ENCODE measurements around the gene DOCK11. TPM values are rescaled to one million over a fixed set of nuclear protein-coding genes. Genes with fewer than 3 reads are reported as not detected.

The DOCK11 gene
- total RNA-seq, 1 donor from 2014 or later: 5.8 TPM

DNA sequence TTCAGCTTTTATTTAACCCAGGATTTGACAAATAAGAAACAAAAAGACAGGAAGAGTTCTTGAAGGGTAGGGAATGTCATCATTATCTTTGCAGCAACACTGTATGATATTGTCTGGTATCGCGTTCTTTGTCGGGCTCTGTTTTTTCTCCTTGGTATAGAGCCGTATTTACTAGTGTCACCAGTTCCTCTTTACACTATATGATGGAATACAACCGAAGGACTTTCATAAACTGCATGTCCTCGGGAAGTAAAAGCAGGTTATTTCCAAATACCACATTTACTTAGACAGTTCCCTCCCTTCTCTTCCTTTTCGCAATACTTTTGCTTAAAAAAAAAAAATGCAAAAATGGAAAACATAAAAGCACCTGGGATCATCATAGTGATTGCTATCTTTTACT lies 135.2 kb downstream of the DOCK11 start:
- TF ChIP-seq, protein P1, sequence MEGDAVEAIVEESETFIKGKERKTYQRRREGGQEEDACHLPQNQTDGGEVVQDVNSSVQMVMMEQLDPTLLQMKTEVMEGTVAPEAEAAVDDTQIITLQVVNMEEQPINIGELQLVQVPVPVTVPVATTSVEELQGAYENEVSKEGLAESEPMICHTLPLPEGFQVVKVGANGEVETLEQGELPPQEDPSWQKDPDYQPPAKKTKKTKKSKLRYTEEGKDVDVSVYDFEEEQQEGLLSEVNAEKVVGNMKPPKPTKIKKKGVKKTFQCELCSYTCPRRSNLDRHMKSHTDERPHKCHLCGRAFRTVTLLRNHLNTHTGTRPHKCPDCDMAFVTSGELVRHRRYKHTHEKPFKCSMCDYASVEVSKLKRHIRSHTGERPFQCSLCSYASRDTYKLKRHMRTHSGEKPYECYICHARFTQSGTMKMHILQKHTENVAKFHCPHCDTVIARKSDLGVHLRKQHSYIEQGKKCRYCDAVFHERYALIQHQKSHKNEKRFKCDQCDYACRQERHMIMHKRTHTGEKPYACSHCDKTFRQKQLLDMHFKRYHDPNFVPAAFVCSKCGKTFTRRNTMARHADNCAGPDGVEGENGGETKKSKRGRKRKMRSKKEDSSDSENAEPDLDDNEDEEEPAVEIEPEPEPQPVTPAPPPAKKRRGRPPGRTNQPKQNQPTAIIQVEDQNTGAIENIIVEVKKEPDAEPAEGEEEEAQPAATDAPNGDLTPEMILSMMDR (IDR thresholded peaks at IDR 0.05; ENCODE audit: unreplicated experiment): no peak
- DNase-seq (ENCODE audit: low spot score, unreplicated experiment): no peak

DNA sequence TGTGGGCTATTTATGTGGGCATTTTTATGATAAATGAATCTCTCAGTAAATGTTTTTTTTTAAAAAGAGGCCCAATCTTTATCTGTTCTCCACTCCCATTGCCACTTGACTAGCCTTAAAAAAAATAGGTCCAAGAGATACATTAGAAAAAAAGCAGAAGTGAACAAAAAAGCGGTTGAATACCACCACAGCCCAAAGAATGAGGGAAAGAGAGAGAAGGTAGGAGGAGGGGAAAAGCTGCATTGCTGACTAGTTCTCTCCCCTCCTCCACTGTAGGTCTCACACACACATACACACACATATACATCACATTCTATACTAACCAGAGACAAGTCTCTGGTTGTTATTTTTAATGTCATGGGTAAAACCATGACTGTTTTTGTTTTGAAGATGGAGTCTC lies 136.0 kb downstream of the DOCK11 start:
- no peaks in the 10 kb centered on the region for H3K4me1 Mint-ChIP-seq (ENCODE audit: low read depth)
- H3K36me3 Mint-ChIP-seq (ENCODE audit: insufficient read depth): peaks cover 10% of the 10 kb centered on the region

More for the DNA sequence above, 135.2 kb downstream of the DOCK11 start:
- no peak overlapping the region for H3K4me3 Mint-ChIP-seq (ENCODE audit: low read depth)
- no peaks in the 10 kb centered on the region for H3K4me1 Mint-ChIP-seq (ENCODE audit: low read depth)
- H3K27ac Mint-ChIP-seq: no peak overlapping the region
- peaks cover 10% of the 10 kb centered on the region for H3K36me3 Mint-ChIP-seq (ENCODE audit: insufficient read depth)
- H3K9me3 Mint-ChIP-seq (ENCODE audit: low read depth): peaks cover 11% of the 10 kb centered on the region
- no peaks in the 10 kb centered on the region for H3K27me3 Mint-ChIP-seq

DNA sequence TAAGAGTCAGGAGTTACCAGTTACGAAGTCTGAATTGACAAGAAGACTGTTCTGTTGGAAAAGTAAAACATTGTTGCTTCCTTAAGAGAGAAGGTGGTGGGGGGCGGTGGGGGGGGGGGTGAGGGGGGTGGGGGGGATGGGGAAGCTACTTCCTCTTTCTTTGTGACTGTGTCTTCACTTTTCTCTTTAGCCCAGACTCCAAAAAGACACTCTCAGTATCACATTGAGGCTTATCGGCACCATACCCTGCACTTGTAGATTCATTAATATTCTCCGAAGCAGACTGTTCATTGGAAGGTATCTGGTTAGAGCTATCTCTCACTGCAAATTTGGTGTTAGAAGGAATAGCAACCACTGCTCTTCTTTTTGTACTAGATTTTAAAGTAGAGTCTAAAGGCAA lies 137.2 kb downstream of the DOCK11 start:
- H3K9me3 Mint-ChIP-seq (ENCODE audit: low read depth): peaks cover 9% of the 10 kb centered on the region
- TF ChIP-seq, protein P1 (IDR thresholded peaks at IDR 0.05; ENCODE audit: unreplicated experiment): no peak
- DNase-seq (ENCODE audit: low spot score, unreplicated experiment): no peak
- H3K36me3 Mint-ChIP-seq (ENCODE audit: insufficient read depth): peaks cover 10% of the 10 kb centered on the region
- H3K4me3 Mint-ChIP-seq (ENCODE audit: low read depth): no peak overlapping the region
- H3K4me1 Mint-ChIP-seq (ENCODE audit: low read depth): no peaks in the 10 kb centered on the region
- H3K27ac Mint-ChIP-seq: no peak overlapping the region
- no peaks in the 10 kb centered on the region for H3K27me3 Mint-ChIP-seq

More for the DNA sequence above, 136.0 kb downstream of the DOCK11 start:
- TF ChIP-seq, protein P1 (IDR thresholded peaks at IDR 0.05; ENCODE audit: unreplicated experiment): no peak
- H3K27me3 Mint-ChIP-seq: no peaks in the 10 kb centered on the region
- peaks cover 11% of the 10 kb centered on the region for H3K9me3 Mint-ChIP-seq (ENCODE audit: low read depth)
- DNase-seq (ENCODE audit: low spot score, unreplicated experiment): no peak
- no peak overlapping the region for H3K27ac Mint-ChIP-seq
- H3K4me3 Mint-ChIP-seq (ENCODE audit: low read depth): no peak overlapping the region

DNA sequence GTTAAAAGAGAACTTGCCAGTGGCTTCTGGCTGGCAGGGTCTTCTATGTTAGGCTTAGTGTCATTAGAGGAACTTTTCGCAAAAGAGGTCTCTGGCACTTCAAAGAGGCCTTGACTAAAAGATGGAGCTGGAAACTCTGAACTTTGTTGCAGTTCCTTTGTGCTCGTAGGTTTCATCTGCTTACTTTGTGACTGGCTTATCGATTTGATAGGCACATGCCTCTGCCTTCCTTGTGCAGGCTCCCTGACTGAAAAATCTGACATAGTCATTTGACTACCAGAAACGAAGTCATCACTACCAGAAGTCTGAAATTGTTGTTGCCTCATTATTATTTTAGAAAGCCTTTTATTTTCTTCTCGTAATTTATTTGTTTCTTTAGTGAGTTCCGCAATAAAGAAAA lies 137.9 kb downstream of the DOCK11 start:
- DNase-seq (ENCODE audit: low spot score, unreplicated experiment): no peak
- Mint-ChIP-seq H3K4me1 (ENCODE audit: low read depth) (no peaks in the 10 kb centered on the region), H3K27me3 (no peaks in the 10 kb centered on the region), H3K27ac (no peak overlapping the region), H3K36me3 (ENCODE audit: insufficient read depth) (peaks cover 10% of the 10 kb centered on the region), H3K4me3 (ENCODE audit: low read depth) (no peak overlapping the region), H3K9me3 (ENCODE audit: low read depth) (peaks cover 7% of the 10 kb centered on the region)
- TF ChIP-seq, protein P1 (IDR thresholded peaks at IDR 0.05; ENCODE audit: unreplicated experiment): no peak

DNA sequence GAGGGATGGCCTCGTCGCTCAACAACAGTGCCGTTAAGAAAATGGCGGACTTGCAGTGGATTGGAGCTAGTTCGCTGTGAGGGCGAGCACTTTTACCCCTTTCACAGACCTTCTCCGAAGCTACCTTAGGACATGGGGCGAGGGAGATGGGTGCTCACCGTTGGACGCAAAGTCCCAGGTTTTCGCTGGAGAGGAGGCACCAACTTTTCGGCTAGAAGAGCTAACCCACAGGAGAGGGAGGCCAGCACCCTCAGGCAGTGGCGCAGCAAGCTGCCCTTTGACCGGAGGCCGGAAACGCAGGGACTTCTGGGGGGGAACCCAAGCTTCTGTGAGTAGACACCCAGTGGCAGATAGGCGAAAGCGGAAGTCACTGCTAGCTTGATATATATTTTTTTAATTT lies 138.7 kb downstream of the DOCK11 start:
- TF ChIP-seq, protein P1 (IDR thresholded peaks at IDR 0.05; ENCODE audit: unreplicated experiment): no peak
- Mint-ChIP-seq H3K27me3 (no peaks in the 10 kb centered on the region), H3K4me3 (ENCODE audit: low read depth) (no peak overlapping the region), H3K27ac (no peak overlapping the region), H3K4me1 (ENCODE audit: low read depth) (no peaks in the 10 kb centered on the region), H3K36me3 (ENCODE audit: insufficient read depth) (peaks cover 10% of the 10 kb centered on the region), H3K9me3 (ENCODE audit: low read depth) (peaks cover 7% of the 10 kb centered on the region)
- no peak for DNase-seq (ENCODE audit: low spot score, unreplicated experiment)

All from progenitor cell of endocrine pancreas (in vitro differentiated cells).